ENCODE measurements around the gene B3GAT3.
A peak's percentile ranks its signal among the peaks of the same experiment; 100 is the strongest.
"Not testable (repeated sequence)": the region's sequence is repeated elsewhere in the genome, so short reads cannot be mapped to it uniquely, and the experiment has no call there.

The B3GAT3 gene

GRCh38 chr11:62603776-62604299 is 17.9 kb downstream of the B3GAT3 start:
- DNase-seq = no peak

- no peak for DNase-seq
Observed at GRCh38 chr11:62603072-62603408, 18.7 kb downstream of the B3GAT3 start.

DNA sequence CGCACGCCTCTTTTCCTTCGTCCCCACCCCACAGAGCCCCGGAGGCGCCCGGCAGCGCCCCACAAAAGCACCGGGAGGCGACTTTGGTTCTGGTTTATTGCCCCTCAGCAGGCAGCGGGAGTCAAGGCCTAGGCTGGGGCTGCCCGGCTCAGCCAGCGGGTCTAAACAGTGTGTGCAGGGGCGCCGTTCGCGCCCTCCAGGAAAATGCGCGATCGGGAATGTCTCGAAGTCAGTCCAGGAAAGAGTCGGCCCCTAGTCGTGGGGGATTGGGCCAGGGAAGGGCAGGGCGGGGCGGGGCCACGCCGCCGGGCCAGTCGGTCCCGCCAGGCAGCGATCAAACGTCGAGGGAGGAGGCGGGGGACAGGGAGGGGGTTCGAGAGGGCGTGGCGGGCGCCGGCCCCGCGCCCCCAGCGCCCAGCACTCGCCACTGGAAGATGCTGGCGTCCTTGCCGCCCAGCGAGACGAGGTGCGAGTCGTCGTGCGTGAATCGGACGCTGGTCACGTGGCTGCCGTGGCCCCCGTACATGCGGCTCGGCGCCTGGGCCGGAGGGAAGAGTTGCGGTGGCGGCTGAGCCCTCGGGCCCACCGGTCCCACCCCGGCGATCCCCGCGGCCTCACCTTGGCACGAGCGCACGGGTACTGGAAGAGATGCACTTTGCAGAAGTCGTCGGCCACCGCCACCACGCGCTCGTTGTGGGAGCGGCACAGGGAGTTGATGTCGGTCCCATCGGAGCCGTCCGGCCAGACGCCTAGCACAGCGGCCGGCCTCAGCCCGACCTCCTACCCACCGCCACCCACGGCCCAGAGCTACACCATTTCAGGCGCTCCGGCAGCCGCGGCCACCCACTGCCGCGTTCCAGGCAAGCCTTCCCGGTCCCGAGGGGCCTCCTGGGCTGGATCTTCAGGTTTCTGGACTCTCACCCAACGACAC is 19.4 kb downstream of the B3GAT3 start:
- DNase-seq = peak in 1 of 3 donors; percentile 62

DNA sequence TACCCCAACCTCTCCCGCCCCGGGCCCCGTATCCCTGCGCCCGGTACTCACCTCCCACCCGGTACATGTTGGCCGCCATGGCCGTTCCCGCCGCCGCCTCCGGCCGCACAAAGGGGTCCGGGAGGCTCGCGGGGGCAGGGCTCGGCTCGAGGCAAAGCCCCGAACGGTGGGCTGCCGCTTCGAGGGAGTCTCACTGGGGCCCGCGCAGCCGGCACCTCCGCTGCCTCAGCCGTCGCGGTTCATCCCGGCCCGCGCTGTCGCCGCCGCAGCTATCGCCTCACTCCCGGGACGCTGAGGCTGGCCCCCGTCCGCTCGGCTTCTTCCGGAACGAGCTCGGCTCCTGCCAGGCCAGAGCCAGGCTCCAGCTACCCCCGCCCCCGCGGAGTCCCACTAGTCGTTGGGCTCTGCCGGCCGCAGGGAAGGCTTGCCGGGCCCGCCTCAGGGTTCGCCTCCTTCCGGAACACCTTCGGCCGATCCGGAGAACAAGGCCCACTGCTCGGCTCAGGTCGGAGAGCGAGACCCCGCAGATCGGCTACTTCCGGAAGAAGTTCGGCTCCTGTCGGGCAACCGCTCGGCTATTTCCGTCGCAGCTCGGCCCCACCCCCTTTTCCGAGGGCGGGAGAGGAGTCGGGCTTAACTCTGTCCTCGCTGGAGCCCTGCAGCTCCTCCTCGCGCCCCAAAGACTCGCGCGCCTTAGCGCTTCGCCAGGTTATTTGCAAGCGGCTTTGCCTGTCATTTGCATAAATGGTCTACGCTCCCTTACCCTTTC is 20.2 kb downstream of the B3GAT3 start, which contains the start of gene MTA2:
MTA2 (minus strand) TSS at position 494 of the 769 bp plus-strand sequence; CDS start at position 79, 415 bp downstream.
- peak; percentile 98 to 99 (median 99) for DNase-seq

DNA sequence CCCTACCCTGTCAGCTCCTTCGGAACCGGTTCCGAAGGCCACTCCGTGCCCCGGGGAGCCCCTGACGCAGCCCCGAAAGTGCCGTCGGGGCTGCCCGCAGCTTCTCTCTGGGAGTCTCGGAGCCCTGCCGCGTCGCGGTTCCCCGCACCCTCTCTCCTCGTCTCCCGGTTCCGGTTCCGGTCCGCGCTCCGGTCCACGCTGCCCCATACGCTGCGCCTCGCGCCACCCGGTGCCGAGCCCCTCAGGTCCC is 20.7 kb downstream of the B3GAT3 start:
- DNase-seq = peak; percentile 43 to 67 (median 47)

DNA sequence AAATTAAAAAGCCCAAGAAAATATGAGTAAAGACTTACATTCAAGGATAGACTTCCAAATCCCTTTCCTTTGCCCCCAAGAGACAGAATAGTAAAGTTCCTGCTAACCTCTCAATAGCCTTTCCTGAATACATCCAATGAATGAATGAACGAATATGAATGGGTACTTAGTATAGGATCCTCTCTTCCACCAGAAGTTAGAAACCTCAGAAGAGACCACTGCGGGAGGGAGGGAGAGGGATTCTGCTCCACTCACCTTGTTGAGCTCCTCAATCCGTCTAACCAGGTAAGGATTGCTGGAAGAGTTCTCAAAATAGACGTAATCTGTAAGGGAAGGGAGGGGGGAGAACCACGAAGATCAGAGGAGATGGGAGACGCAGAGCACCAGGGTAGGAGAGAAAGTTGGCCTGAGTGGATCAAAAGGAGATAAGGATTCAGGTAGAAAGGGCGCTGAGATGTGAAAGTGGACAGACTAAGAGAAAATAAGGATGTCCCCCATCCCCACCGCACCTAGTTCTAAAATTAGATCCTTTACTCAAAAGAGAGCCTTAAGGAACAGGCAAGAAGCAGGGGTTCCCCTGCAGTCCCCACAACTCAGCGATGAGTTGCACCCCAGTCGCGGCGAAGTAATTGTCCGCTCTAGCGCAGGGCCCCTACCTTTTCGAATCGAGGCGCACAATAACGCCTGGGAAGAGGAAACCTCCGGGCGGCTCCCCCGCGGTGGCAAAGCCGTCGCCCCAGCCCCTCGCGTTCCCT is 21.2 kb downstream of the B3GAT3 start:
- peak in 1 of 3 donors; percentile 33 for DNase-seq

GRCh38 chr11:62599901-62600300 is 21.9 kb downstream of the B3GAT3 start:
- DNase-seq = no peak

- peak; percentile 95 to 96 (median 96) for DNase-seq
Observed at GRCh38 chr11:62599069-62599696, 22.6 kb downstream of the B3GAT3 start.

DNA sequence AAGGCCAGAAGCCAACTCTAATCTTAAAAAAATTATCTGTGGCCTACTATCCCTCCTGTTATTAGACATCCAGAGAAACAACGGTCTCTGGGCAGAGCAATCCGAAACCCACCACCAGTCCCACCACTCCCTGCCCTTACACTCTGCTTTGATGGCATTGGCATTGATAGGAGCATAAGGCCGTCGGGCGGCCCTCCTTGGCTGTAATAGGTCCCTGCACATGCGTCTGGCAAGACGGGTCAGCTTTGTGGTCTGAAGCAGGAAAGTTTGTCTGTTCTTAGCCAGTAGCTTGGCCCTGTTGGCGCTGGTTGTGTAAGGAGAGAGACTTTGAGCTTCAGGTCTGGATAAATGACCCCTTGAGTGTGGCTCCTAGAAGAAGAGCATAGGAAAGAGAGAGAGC is 26.7 kb downstream of the B3GAT3 start:
- DNase-seq = no peak

GRCh38 chr11:62593434-62594044 is 28.2 kb downstream of the B3GAT3 start:
- peak; percentile 89 to 94 (median 92) for DNase-seq

- DNase-seq = no peak
Observed at GRCh38 chr11:62592989-62593421, 28.8 kb downstream of the B3GAT3 start.

GRCh38 chr11:62592146-62592815 is 29.5 kb downstream of the B3GAT3 start:
- no peak for DNase-seq

GRCh38 chr11:62591448-62592145 is 30.2 kb downstream of the B3GAT3 start, which contains the start of gene TUT1:
Gene TUT1 (minus strand): TSS chr11:62591523. CDS start chr11:62591485, 38 bp downstream.
- DNase-seq = peak; percentile 97 to 100 (median 99)

DNA sequence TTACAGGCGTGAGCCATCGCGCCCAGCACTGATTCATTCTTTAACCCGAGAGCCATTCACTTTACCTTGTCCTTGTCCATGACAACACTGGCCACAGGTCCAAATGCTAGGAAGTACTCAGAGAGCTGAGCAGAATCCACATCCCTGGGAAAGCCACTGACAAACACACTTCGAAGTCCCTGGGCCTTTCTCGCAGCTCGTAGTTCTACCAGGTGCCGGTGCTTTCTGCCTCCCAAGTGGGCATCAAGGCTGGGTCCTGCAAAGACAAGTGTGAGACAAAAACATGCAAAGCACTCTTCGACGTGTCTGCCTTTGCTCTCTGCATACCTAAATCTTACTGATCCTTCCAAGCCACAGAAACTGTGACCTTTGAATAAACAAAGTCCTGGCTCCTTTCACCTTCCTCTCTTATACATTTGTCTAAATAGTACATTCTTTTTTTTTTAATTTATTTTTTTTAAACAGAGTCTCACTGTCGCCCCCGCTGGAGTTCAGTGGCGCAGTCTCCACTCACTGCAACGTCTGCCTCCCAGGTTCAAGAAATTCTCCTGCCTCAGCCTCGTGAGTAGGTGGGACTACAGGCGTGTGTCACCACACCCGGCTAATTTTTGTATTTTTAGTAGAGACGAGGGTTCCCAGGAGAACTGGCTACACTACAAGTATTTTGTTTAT is 32.7 kb downstream of the B3GAT3 start:
- DNase-seq = peak in 2 of 3 donors; percentile 27 to 30

GRCh38 chr11:62585356-62585755 is 36.4 kb downstream of the B3GAT3 start:
- not testable (repeated sequence) for DNase-seq

- DNase-seq = not testable (repeated sequence)
Observed at GRCh38 chr11:62581735-62582134, 40.1 kb downstream of the B3GAT3 start.

DNA sequence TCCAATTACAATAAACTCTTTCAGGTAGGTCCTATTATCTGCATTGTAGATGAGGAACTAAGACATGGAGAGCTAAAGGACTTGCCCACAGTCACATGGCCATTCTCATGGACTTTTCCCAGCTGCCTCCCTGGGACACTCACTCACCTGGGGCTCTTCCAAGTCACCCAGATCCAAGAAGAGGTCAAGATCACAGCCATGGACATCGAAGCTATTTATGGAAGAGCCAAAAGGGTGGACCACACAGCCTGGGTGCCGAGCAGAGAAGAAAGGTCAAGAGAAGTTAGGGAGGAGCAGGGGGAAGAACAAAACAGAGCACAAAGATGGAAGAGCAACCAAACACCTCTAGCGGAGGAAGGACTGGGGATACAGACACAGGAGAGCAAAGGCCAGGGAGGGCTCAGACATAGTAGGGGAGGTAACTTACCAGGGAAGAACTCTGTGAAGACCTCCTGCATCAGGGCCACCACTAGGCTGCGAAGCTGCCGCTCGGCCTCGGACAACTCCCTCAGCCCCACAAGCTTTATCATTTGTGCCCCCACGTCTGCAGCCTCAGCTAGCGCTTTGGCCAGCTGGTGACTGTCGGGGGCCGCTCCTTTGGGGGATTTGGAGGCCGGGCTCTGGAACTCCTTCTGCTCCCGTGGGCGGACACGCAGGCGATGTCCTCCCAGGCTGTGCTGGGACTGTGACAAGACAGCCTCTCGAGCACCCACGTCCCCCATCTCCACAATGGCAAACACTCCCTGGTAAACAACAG is 40.6 kb downstream of the B3GAT3 start:
- no peak for DNase-seq

DNA sequence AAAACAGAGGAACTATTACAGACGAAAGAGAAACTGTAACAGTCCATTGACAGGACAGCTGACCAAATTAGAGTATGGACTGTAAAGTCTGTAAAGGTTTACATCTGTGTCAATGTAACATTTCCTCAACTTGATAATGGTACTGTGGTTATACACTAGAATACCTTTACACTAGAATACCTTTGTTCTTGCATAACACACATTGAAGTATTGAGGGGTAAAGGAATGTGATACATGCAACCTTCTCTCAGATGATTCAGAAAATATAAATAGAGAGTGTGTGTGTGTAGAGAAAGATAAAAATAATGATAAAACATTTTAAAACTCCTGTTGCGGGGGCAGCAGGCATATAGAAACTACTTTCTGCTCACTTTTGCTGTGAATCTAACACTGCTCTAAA is 42.5 kb downstream of the B3GAT3 start:
- DNase-seq = no peak

DNA sequence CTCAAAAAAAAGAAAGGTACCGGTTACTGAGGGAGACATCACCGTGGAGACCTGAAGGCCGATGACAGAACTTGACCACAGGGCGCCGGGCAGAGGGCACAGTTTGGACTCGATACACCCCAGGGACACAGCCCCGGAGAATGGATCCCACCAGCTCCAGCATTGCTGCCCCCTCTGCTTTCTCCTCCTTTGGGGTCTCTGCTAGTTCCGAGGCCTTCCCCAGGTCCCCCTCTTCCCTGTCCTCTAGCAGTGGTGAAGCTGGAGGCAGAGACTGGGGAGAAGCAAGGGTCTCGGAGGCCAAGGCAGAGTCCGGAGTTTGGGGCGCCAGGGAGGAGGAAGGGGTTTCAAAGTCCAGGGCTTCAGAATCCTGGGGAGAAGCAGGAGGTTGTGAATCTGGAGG is 43.2 kb downstream of the B3GAT3 start:
- DNase-seq = no peak

Data from suppressor macrophage treated with lipopolysaccharide for 1 hour (primary cell).